Peyer's patch (tissue), 4 donors: ENCODE results near the gene OST4.

Experiments
- CTCF ChIP-seq, 6 experiments: fragments of 450-650 bp in 4 of 6; fragments of 200-600 bp in 2 of 6; sonication (generic) in 1 of 6; IDR thresholded peaks; one replicate each; pipeline ENCODE4 v1.5.1; 2017 to 2019; ENCODE audit warnings: antibody characterized with exemption in 6 of 6, mild to moderate bottlenecking in 3 of 6, moderate library complexity in 1 of 6
- POLR2A ChIP-seq, 2 donors: fragments of 450-650 bp; IDR thresholded peaks; one replicate each; pipeline ENCODE4 v1.5.1; 2017; ENCODE audit warnings: antibody characterized with exemption in 2 of 2, mild to moderate bottlenecking in 2 of 2, moderate library complexity in 2 of 2

GRCh38 chr2:27069436-27069835, 2.0 kb downstream of the OST4 start:
- no peak for TF ChIP-seq CTCF (IDR thresholded peaks at IDR 0.05)
- no peak for TF ChIP-seq POLR2A (IDR thresholded peaks at IDR 0.05)
